GM18861 (cell line): ENCODE measurements around the gene SYNDIG1.

Experiments used
- ATAC-seq: cut with Tn5 transposase; IDR thresholded peaks from one replicate; pipeline ENCODE4 v1.9.1; 2021; ENCODE audit not compliant: unreplicated experiment

The SYNDIG1 gene

GRCh38 chr20:24672181-24672880, 202.9 kb downstream of the SYNDIG1 start:
- ATAC-seq, result no peak

- no peak for ATAC-seq
Observed at GRCh38 chr20:24672886-24673677, 203.7 kb downstream of the SYNDIG1 start.

- no peak for ATAC-seq
Observed at GRCh38 chr20:24673678-24674570, 204.5 kb downstream of the SYNDIG1 start.

GRCh38 chr20:24674921-24675605, 205.6 kb downstream of the SYNDIG1 start:
- no peak for ATAC-seq

- ATAC-seq, result no peak
Observed at GRCh38 chr20:24675651-24676352, 206.4 kb downstream of the SYNDIG1 start.

GRCh38 chr20:24676353-24676977, 207.0 kb downstream of the SYNDIG1 start:
- no peak for ATAC-seq

- ATAC-seq, result no peak
Observed at GRCh38 chr20:24676978-24677370, 207.5 kb downstream of the SYNDIG1 start.

GRCh38 chr20:24677626-24678315, 208.3 kb downstream of the SYNDIG1 start:
- no peak for ATAC-seq

- no peak for ATAC-seq
Observed at GRCh38 chr20:24678351-24679106, 209.1 kb downstream of the SYNDIG1 start.

GRCh38 chr20:24679448-24680047, 210.1 kb downstream of the SYNDIG1 start:
- no peak for ATAC-seq

GRCh38 chr20:24681634-24682495, 212.4 kb downstream of the SYNDIG1 start:
- ATAC-seq, result no peak

- no peak for ATAC-seq
Observed at GRCh38 chr20:24682496-24682985, 213.1 kb downstream of the SYNDIG1 start.

- ATAC-seq, result no peak
Observed at GRCh38 chr20:24683676-24684075, 214.2 kb downstream of the SYNDIG1 start.

GRCh38 chr20:24684421-24684871, 215.0 kb downstream of the SYNDIG1 start:
- ATAC-seq, result no peak

- no peak for ATAC-seq
Observed at GRCh38 chr20:24684956-24685691, 215.7 kb downstream of the SYNDIG1 start.

GRCh38 chr20:24685736-24686135, 216.3 kb downstream of the SYNDIG1 start:
- no peak for ATAC-seq
